ENCODE measurements around the gene SNX20. TPM values are rescaled to one million over a fixed set of nuclear protein-coding genes. Genes with fewer than 3 reads are reported as not detected.

The SNX20 gene
- total and polyA plus RNA-seq, 2 donors from 2014 or later, result 0.67 to 6.2 TPM

DNA sequence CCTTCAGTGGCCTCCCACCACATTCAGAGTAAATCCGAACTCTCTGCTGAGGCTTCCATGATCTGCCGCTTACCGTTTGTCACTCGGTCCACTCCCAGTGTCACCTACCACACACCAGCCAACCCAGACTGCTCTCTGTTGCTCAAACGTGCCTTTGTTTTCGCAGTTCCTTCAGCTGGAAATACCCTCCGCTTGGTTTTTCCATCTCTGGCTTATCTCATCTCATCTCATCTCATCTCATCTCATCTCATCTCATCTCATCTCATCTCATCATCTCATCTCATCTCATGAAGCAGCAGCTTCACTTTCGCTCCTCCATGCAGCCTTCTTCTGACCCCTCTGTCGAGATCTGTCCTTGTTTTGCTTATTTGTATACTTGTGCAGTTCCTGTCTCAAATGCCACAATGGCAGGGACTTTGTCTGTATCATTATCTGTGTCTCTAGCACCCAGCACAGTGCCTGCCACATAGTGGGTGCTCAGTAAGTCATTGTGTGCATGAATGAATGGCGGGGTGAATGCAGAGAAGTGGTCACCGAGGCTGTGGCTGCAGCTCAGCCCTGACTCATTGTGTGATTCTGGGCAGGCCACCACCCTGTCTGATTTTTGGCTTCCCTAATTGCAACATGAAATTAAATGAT lies 3.8 kb upstream of the SNX20 start:
- H3K36me3 ChIP-seq (ENCODE audit: control insufficient read depth in 2 of 3, insufficient read depth in 3 of 3, low read length in 3 of 3), result no peaks in the 10 kb centered on the region
- H3K4me3 ChIP-seq (ENCODE audit: low read length in 3 of 3), result no peak overlapping the region
- TF ChIP-seq, protein P1, sequence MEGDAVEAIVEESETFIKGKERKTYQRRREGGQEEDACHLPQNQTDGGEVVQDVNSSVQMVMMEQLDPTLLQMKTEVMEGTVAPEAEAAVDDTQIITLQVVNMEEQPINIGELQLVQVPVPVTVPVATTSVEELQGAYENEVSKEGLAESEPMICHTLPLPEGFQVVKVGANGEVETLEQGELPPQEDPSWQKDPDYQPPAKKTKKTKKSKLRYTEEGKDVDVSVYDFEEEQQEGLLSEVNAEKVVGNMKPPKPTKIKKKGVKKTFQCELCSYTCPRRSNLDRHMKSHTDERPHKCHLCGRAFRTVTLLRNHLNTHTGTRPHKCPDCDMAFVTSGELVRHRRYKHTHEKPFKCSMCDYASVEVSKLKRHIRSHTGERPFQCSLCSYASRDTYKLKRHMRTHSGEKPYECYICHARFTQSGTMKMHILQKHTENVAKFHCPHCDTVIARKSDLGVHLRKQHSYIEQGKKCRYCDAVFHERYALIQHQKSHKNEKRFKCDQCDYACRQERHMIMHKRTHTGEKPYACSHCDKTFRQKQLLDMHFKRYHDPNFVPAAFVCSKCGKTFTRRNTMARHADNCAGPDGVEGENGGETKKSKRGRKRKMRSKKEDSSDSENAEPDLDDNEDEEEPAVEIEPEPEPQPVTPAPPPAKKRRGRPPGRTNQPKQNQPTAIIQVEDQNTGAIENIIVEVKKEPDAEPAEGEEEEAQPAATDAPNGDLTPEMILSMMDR (IDR thresholded peaks at IDR 0.05; ENCODE audit: borderline replicate concordance, extremely low read depth, insufficient read depth), result no peak
- no peak for DNase-seq
- no peak overlapping the region for H3K27ac ChIP-seq (ENCODE audit: low read depth in 2 of 2, low read length in 2 of 2)
- no peaks in the 10 kb centered on the region for H3K27me3 ChIP-seq (ENCODE audit: control insufficient read depth, insufficient read depth, low read length)
- no peaks in the 10 kb centered on the region for H3K4me1 ChIP-seq (ENCODE audit: control insufficient read depth in 2 of 3, insufficient read depth in 2 of 3, low read depth in 1 of 3, low read length in 3 of 3)
- FAIRE-seq, result no peak
- H3K9ac ChIP-seq (ENCODE audit: low read length in 3 of 3), result no peak overlapping the region
- intact Hi-C loops (cut with DNase I), result no loop called here
- H3K9me3 ChIP-seq (ENCODE audit: control insufficient read depth in 2 of 3, insufficient read depth in 1 of 3, low read length in 3 of 3), result no peaks in the 10 kb centered on the region

DNA sequence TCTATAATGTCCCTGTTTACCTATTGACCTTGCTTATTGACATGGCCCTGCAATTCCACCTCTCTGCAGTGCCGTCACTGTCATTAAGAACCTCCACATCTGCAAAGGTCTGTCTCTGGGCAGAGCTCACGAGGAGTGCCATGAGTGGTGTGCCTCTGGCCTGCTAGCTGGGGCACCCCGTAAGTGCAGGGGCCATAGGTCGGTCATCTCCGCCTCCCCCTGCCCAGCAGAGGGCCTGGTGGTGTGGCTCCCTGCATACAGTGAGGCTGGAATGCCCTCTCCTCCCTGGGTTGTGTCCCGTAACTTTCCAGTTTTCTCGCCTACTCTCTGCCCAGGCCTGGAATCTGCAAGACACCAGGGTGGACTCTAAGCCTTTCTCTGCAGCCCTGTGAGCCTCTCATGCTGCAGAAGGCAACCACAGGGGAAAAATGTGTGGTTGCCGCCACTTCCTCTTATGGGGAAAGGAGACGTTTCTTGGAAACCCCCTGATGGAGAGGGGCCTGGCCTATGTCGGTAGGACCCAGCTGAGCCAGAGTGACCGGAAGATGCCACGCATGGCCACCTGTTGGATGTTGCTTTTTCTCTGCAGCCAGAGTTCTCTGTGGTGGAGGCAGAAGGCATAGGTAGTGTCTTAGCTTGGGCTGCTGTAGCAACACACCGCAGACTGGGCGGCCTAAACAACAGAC lies 2.7 kb upstream of the SNX20 start:
- Histone ChIP-seq H3K9ac (ENCODE audit: low read length in 3 of 3) (no peak overlapping the region), H3K36me3 (ENCODE audit: control insufficient read depth in 2 of 3, insufficient read depth in 3 of 3, low read length in 3 of 3) (no peaks in the 10 kb centered on the region), H3K27me3 (ENCODE audit: control insufficient read depth, insufficient read depth, low read length) (no peaks in the 10 kb centered on the region), H3K4me1 (ENCODE audit: control insufficient read depth in 2 of 3, insufficient read depth in 2 of 3, low read depth in 1 of 3, low read length in 3 of 3) (no peaks in the 10 kb centered on the region), H3K27ac (ENCODE audit: low read depth in 2 of 2, low read length in 2 of 2) (no peak overlapping the region), H3K9me3 (ENCODE audit: control insufficient read depth in 2 of 3, insufficient read depth in 1 of 3, low read length in 3 of 3) (no peaks in the 10 kb centered on the region), H3K4me3 (ENCODE audit: low read length in 3 of 3) (no peak overlapping the region)
- TF ChIP-seq, protein P1 (IDR thresholded peaks at IDR 0.05; ENCODE audit: borderline replicate concordance, extremely low read depth, insufficient read depth), result no peak
- intact Hi-C loops (cut with DNase I), result no loop called here
- DNase-seq (no peak), FAIRE-seq (no peak)

DNA sequence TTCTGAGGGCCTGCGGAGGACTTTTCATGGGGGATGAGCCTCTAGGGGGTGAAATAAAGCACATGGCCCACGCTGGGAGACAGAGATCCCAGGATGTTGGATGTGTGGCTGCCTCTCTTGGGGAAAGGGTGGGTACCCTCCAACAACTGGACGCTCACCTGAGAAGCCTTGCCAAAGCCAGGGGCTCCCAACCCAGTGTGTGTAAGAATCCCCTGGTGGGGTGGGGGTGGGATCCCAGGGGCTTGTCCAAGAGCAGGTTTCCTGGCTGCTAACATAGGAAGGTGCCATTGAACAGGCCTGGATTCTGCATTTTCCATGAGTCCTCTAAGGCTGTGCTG lies 587 bp downstream of the SNX20 start:
- FAIRE-seq (no peak), DNase-seq (no peak)
- TF ChIP-seq, protein P1 (IDR thresholded peaks at IDR 0.05; ENCODE audit: borderline replicate concordance, extremely low read depth, insufficient read depth), result no peak
- no peaks in the 10 kb centered on the region for H3K27me3 ChIP-seq (ENCODE audit: control insufficient read depth, insufficient read depth, low read length)
- intact Hi-C loops (cut with DNase I), result no loop called here
- H3K27ac ChIP-seq (ENCODE audit: low read depth in 2 of 2, low read length in 2 of 2), result no peak overlapping the region
- H3K36me3 ChIP-seq (ENCODE audit: control insufficient read depth in 2 of 3, insufficient read depth in 3 of 3, low read length in 3 of 3), result no peaks in the 10 kb centered on the region
- H3K9ac ChIP-seq (ENCODE audit: low read length in 3 of 3), result no peak overlapping the region
- H3K4me1 ChIP-seq (ENCODE audit: control insufficient read depth in 2 of 3, insufficient read depth in 2 of 3, low read depth in 1 of 3, low read length in 3 of 3), result no peaks in the 10 kb centered on the region
- H3K9me3 ChIP-seq (ENCODE audit: control insufficient read depth in 2 of 3, insufficient read depth in 1 of 3, low read length in 3 of 3), result no peaks in the 10 kb centered on the region
- no peak overlapping the region for H3K4me3 ChIP-seq (ENCODE audit: low read length in 3 of 3)
